SK-N-SH treated with all-trans-retinoic acid at 6 μM for 48 hours (cell line): ENCODE data around the gene RAB9B.

Experiments
- ARNTL ChIP-seq: fragments of 450-650 bp; formaldehyde crosslinking; IDR thresholded peaks from 2 replicates; pipeline ENCODE4 v1.5.0; 2020; ENCODE audit warnings: low read depth, mild to moderate bottlenecking, moderate library complexity, borderline replicate concordance
- BACH2 ChIP-seq: fragments of 250-450 bp; sonication (Bioruptor Pico); IDR thresholded peaks from 2 replicates; pipeline ENCODE4 v1.9.0; 2021; ENCODE audit warnings: mild to moderate bottlenecking, borderline replicate concordance
- RARB ChIP-seq: fragments of 250-450 bp; sonication (Bioruptor Pico); IDR thresholded peaks from 2 replicates; pipeline ENCODE4 v1.8.0; 2021; ENCODE audit warnings: mild to moderate bottlenecking, moderate library complexity
- ZC3H10 ChIP-seq: fragments of 250-450 bp; sonication (Bioruptor Pico); IDR thresholded peaks from 2 replicates; pipeline ENCODE4 v1.5.1; 2021; ENCODE audit warnings: mild to moderate bottlenecking, moderate library complexity
- TF ChIP-seq, protein P1 (sequence below): fragments of 250-450 bp; sonication (Bioruptor Pico); IDR thresholded peaks from 2 replicates; pipeline ENCODE4 v1.8.0; 2021; ENCODE audit warnings: low read depth, mild to moderate bottlenecking, moderate library complexity, borderline replicate concordance

DNA sequence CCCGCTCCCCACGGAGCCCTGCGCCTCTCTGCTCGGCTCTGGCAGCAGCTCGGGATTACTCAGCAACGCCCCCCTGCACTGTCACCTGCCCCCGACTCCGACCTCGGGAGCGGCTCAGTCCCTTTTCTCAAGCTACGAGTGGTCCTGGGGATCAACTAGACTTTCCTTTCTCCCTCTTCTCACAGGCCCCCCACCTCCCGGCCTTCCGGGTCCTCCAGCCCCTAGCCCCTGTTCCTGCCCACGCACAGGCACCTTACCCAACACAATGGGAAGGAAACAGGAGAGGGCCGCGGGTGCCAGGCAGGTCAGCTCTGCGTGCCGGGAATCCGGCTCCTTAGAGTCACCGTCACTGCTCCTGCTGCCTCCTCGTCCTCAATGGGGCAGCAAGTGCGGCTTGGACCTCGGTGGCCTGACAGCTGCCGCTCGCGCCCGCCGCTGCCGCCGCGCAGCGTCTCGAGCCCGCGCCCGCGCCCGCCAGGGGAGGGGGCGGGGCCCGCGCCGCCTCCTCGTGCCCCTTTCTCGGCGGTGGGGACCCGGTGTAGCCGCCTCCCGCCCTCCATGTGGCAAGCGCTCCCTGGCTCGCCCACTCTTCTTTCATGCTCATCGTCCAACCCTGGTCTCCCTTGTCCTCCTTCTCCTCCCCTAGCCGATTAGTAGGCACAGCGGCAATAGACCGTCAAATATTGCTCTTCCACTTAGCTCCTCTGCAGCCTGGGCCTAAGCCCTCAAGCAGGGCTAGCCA, at the start of gene RAB9B:
- TF ChIP-seq, protein P1, sequence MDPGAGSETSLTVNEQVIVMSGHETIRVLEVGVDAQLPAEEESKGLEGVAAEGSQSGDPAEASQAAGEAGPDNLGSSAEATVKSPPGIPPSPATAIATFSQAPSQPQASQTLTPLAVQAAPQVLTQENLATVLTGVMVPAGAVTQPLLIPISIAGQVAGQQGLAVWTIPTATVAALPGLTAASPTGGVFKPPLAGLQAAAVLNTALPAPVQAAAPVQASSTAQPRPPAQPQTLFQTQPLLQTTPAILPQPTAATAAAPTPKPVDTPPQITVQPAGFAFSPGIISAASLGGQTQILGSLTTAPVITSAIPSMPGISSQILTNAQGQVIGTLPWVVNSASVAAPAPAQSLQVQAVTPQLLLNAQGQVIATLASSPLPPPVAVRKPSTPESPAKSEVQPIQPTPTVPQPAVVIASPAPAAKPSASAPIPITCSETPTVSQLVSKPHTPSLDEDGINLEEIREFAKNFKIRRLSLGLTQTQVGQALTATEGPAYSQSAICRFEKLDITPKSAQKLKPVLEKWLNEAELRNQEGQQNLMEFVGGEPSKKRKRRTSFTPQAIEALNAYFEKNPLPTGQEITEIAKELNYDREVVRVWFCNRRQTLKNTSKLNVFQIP: no peak
- TF ChIP-seq BACH2 (CRISPR knock-in tag) (no peak), ZC3H10 (CRISPR knock-in tag) (no peak), ARNTL (CRISPR knock-in tag) (no peak), RARB (CRISPR knock-in tag) (no peak)
